Osteoblast (primary cell): Measurements from ENCODE around the gene RELCH. TPM values are rescaled to one million over a fixed set of nuclear protein-coding genes. Genes with fewer than 3 reads are reported as not detected.

Experiments used
- DNase-seq: peaks from one replicate; pipeline ENCODE4 v3.0.0; 2011; ENCODE audit warnings: low spot score, mixed read lengths; ENCODE audit not compliant: insufficient read length; ENCODE audit errors: missing footprints
- H2AFZ ChIP-seq: 2 replicates; pipeline ENCODE4 v1.6.0; 2011; ENCODE audit warnings: mild to moderate bottlenecking, low read length
- H3K27ac ChIP-seq: 2 replicates; pipeline ENCODE4 v1.5.1; 2011; ENCODE audit warnings: mild to moderate bottlenecking, low read depth, low read length, moderate library complexity
- H3K27me3 ChIP-seq: 2 replicates; pipeline ENCODE4 v1.6.0; 2012; ENCODE audit warnings: mild to moderate bottlenecking, control low read depth, inconsistent platforms, low read length, moderate library complexity; ENCODE audit not compliant: insufficient read depth
- H3K36me3 ChIP-seq: 2 replicates; pipeline ENCODE4 v1.5.1; 2011; ENCODE audit warnings: mild to moderate bottlenecking, low read length, control low read depth, moderate library complexity; ENCODE audit not compliant: insufficient read depth
- H3K4me1 ChIP-seq: 2 replicates; pipeline ENCODE4 v1.5.1; 2011; ENCODE audit warnings: mild to moderate bottlenecking, low read length, control low read depth, moderate library complexity; ENCODE audit not compliant: insufficient read depth
- H3K4me2 ChIP-seq: 2 replicates; pipeline ENCODE4 v1.6.0; 2011; ENCODE audit warnings: mild to moderate bottlenecking, low read length; ENCODE audit not compliant: insufficient read depth
- H3K4me3 ChIP-seq: fragments of 200-600 bp; sonication (generic); 3 replicates; pipeline ENCODE4 v1.5.1; 2012; ENCODE audit warnings: mild to moderate bottlenecking, low read length, inconsistent platforms; ENCODE audit not compliant: insufficient read depth
- H3K79me2 ChIP-seq: 2 replicates; pipeline ENCODE4 v1.6.0; 2012; ENCODE audit warnings: mild to moderate bottlenecking, low read length, control low read depth, inconsistent platforms; ENCODE audit not compliant: insufficient read depth
- H3K9me3 ChIP-seq: 2 replicates; pipeline ENCODE4 v1.5.1; 2011; ENCODE audit warnings: low read depth, low read length, control low read depth
- H4K20me1 ChIP-seq: 2 replicates; pipeline ENCODE4 v1.6.0; 2012; ENCODE audit warnings: mild to moderate bottlenecking, low read length, control low read depth; ENCODE audit not compliant: insufficient read depth
- CTCF ChIP-seq: IDR thresholded peaks from 2 replicates; pipeline ENCODE4 v1.5.1; 2011; ENCODE audit warnings: mild to moderate bottlenecking, low read depth, low read length, moderate library complexity; ENCODE audit errors: extremely low read depth
- total RNA-seq: library from RNA; depleted of rRNA; stranded (reverse); fragments of >200 nt; gene quantifications from 2 replicates; pipeline ENCODE4 v1.2.3, GENCODE V29; 2012

The RELCH gene
- total RNA-seq, 1 donor: 34.0 TPM

GRCh38 chr18:62321201-62321600 is 134.1 kb downstream of the RELCH start:
- H3K4me1 ChIP-seq: peaks cover 8% of the 10 kb centered on the region
- no peak overlapping the region for H2AFZ ChIP-seq
- no peaks in the 10 kb centered on the region for H3K79me2 ChIP-seq
- peaks cover 58% of the 10 kb centered on the region for H3K27me3 ChIP-seq
- no peak for DNase-seq
- H4K20me1 ChIP-seq: no peaks in the 10 kb centered on the region
- no peak overlapping the region for H3K27ac ChIP-seq
- no peak overlapping the region for H3K4me3 ChIP-seq
- no peak overlapping the region for H3K4me2 ChIP-seq
- no peaks in the 10 kb centered on the region for H3K9me3 ChIP-seq
- no peaks in the 10 kb centered on the region for H3K36me3 ChIP-seq
- TF ChIP-seq CTCF: no peak

GRCh38 chr18:62323483-62324180 is 136.6 kb downstream of the RELCH start:
- H3K9me3 ChIP-seq: no peaks in the 10 kb centered on the region
- DNase-seq: no peak

DNA sequence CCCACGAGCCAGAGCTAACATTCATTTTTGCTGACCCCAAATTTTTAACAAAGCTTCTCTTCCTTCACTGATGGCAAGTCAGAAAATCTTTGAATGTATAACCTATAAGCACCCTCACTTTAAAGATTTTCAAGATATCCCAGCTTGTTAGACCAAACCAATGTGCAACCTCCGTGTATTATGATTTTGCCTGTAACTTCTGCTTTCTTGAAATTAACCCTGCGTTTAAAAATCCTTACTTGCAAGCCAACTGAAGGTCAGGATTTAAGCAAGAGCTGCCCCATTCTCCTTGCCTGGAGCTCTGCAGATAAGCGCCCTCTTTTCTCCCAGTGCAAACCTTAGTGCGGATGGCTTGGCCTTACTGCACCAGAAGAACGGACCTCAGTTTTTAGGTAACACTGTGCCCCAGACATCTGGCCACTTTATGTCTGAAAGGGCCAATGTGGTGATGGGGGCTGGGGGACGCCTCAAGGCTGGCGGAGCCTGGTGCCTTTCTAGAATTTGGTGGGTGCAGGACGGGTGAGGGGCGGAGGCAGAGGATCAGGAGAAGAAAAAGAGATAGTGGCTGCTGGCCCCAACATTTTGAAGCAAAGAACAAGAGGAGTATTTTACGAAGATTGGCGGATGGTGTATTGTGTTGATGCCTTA is 137.2 kb downstream of the RELCH start:
- no peaks in the 10 kb centered on the region for H3K79me2 ChIP-seq
- peaks cover 16% of the 10 kb centered on the region for H3K4me1 ChIP-seq
- no peak overlapping the region for H3K4me2 ChIP-seq
- no peak for DNase-seq
- no peaks in the 10 kb centered on the region for H3K36me3 ChIP-seq
- H3K4me3 ChIP-seq: no peak overlapping the region
- H3K9me3 ChIP-seq: no peaks in the 10 kb centered on the region
- no peaks in the 10 kb centered on the region for H4K20me1 ChIP-seq
- no peak overlapping the region for H2AFZ ChIP-seq
- H3K27ac ChIP-seq: no peak overlapping the region
- H3K27me3 ChIP-seq: peaks cover 71% of the 10 kb centered on the region
- no peak for TF ChIP-seq CTCF

More at GRCh38 chr18:62323483-62324180, 136.6 kb downstream of the RELCH start:
- H3K27me3 ChIP-seq: peaks cover 73% of the 10 kb centered on the region
- H2AFZ ChIP-seq: no peak overlapping the region
- no peak for TF ChIP-seq CTCF
- H4K20me1 ChIP-seq: no peaks in the 10 kb centered on the region
- H3K27ac ChIP-seq: no peak overlapping the region
- no peaks in the 10 kb centered on the region for H3K79me2 ChIP-seq
- no peak overlapping the region for H3K4me2 ChIP-seq
- H3K4me3 ChIP-seq: no peak overlapping the region
- H3K36me3 ChIP-seq: no peaks in the 10 kb centered on the region
- peaks cover 11% of the 10 kb centered on the region for H3K4me1 ChIP-seq
